Panc1 (cell line): Measurements from ENCODE around the gene PPP1R8.

Source experiments
- POLR2AphosphoS5 ChIP-seq: IDR thresholded peaks from 2 replicates; pipeline ENCODE4 v1.6.1; 2012; ENCODE audit warnings: mild to moderate bottlenecking, low read depth, low read length, moderate library complexity
- SIN3A ChIP-seq: IDR thresholded peaks from 2 replicates; pipeline ENCODE4 v1.6.1; 2012; ENCODE audit warnings: low read depth, mild to moderate bottlenecking, low read length, moderate library complexity, borderline replicate concordance; ENCODE audit not compliant: insufficient read depth
- TCF7L2 ChIP-seq: IDR thresholded peaks from 2 replicates; pipeline ENCODE4 v1.6.1; 2011; ENCODE audit warnings: mild to moderate bottlenecking, low read depth, low read length, inconsistent platforms
- TF ChIP-seq, protein P1 (sequence below), 2 experiments: IDR thresholded peaks; 2 replicates each; pipeline ENCODE4 v1.6.1; 2011 to 2012; ENCODE audit warnings: low read depth in 2 of 2, control low read depth in 1 of 2, low read length in 1 of 2, mild to moderate bottlenecking in 1 of 2, moderate library complexity in 1 of 2; ENCODE audit not compliant: insufficient read depth in 1 of 2
- TF ChIP-seq, protein P2 (sequence below): fragments of 450-650 bp; IDR thresholded peaks from 2 replicates; pipeline ENCODE4 v1.5.1; 2017; ENCODE audit warnings: mild to moderate bottlenecking

DNA sequence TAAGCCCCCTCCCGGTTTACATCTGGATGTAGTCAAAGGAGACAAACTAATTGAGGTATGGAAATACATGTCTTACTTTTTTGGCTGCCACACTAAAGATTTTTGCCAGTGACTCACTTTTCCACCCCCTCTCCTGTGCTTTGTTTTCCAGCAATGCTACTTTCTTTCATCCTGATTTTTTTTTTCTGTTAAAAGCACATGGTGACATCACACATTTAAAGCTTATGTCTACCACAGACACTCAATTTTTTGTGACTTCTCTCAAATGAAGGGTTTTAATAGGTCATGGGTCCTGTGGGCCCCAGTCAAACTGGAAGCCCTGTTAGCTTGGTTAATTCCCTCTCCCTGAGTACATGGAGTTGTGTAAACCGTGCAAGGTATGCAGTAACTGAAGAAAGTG lies 2.2 kb downstream of the PPP1R8 start:
- TF ChIP-seq POLR2AphosphoS5 (no peak), SIN3A (no peak), TCF7L2 (no peak)
- TF ChIP-seq, protein P1, sequence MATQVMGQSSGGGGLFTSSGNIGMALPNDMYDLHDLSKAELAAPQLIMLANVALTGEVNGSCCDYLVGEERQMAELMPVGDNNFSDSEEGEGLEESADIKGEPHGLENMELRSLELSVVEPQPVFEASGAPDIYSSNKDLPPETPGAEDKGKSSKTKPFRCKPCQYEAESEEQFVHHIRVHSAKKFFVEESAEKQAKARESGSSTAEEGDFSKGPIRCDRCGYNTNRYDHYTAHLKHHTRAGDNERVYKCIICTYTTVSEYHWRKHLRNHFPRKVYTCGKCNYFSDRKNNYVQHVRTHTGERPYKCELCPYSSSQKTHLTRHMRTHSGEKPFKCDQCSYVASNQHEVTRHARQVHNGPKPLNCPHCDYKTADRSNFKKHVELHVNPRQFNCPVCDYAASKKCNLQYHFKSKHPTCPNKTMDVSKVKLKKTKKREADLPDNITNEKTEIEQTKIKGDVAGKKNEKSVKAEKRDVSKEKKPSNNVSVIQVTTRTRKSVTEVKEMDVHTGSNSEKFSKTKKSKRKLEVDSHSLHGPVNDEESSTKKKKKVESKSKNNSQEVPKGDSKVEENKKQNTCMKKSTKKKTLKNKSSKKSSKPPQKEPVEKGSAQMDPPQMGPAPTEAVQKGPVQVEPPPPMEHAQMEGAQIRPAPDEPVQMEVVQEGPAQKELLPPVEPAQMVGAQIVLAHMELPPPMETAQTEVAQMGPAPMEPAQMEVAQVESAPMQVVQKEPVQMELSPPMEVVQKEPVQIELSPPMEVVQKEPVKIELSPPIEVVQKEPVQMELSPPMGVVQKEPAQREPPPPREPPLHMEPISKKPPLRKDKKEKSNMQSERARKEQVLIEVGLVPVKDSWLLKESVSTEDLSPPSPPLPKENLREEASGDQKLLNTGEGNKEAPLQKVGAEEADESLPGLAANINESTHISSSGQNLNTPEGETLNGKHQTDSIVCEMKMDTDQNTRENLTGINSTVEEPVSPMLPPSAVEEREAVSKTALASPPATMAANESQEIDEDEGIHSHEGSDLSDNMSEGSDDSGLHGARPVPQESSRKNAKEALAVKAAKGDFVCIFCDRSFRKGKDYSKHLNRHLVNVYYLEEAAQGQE (IDR thresholded peaks at IDR 0.05; ENCODE audit: insufficient read depth in 1 of 2, low read depth in 2 of 2, low read length in 1 of 2): no peak
- TF ChIP-seq, protein P2, sequence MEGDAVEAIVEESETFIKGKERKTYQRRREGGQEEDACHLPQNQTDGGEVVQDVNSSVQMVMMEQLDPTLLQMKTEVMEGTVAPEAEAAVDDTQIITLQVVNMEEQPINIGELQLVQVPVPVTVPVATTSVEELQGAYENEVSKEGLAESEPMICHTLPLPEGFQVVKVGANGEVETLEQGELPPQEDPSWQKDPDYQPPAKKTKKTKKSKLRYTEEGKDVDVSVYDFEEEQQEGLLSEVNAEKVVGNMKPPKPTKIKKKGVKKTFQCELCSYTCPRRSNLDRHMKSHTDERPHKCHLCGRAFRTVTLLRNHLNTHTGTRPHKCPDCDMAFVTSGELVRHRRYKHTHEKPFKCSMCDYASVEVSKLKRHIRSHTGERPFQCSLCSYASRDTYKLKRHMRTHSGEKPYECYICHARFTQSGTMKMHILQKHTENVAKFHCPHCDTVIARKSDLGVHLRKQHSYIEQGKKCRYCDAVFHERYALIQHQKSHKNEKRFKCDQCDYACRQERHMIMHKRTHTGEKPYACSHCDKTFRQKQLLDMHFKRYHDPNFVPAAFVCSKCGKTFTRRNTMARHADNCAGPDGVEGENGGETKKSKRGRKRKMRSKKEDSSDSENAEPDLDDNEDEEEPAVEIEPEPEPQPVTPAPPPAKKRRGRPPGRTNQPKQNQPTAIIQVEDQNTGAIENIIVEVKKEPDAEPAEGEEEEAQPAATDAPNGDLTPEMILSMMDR: no peak
